Fibroblast of lung (primary cell): ENCODE results near the gene VPS26C. TPM values are rescaled to one million over a fixed set of nuclear protein-coding genes. Genes with fewer than 3 reads are reported as not detected.
"Not testable (repeated sequence)": the region's sequence is repeated elsewhere in the genome, so short reads cannot be mapped to it uniquely, and the experiment has no call there.

Experiments
- DNase-seq, 2 donors: peaks; one replicate each; pipeline versions ENCODE4 v3.0.0 to v3.0.0-alpha.2; 2010; ENCODE audit warnings: low read depth in 2 of 2
- H2AFZ ChIP-seq: 2 replicates; pipeline ENCODE4 v1.5.1; 2012; ENCODE audit warnings: low read length, control low read depth, inconsistent platforms
- H3K27ac ChIP-seq: 2 replicates; pipeline ENCODE4 v1.5.1; 2011; ENCODE audit warnings: low read length, control low read depth; ENCODE audit not compliant: insufficient read depth
- H3K27me3 ChIP-seq: 2 replicates; pipeline ENCODE4 v1.5.1; 2011; ENCODE audit warnings: mild to moderate bottlenecking, low read length; ENCODE audit not compliant: control insufficient read depth, insufficient read depth
- H3K36me3 ChIP-seq: 2 replicates; pipeline ENCODE4 v1.5.1; 2011; ENCODE audit warnings: low read length; ENCODE audit not compliant: control insufficient read depth, insufficient read depth
- H3K4me1 ChIP-seq: 2 replicates; pipeline ENCODE4 v1.5.1; 2011; ENCODE audit warnings: low read length; ENCODE audit not compliant: control insufficient read depth, insufficient read depth; ENCODE audit errors: extremely low read depth
- H3K4me2 ChIP-seq: 2 replicates; pipeline ENCODE4 v1.5.1; 2011; ENCODE audit warnings: low read length, control low read depth; ENCODE audit not compliant: insufficient read depth; ENCODE audit errors: extremely low read depth
- H3K4me3 ChIP-seq, 4 experiments: fragments of 200-600 bp in 1 of 4; sonication (generic) in 1 of 4; replicated peaks in 1 of 4; 2 replicates each; pipeline ENCODE4 v1.5.1; 2011 to 2016; ENCODE audit warnings: low read length in 4 of 4, low read depth in 3 of 4, mild to moderate bottlenecking in 3 of 4, control low read depth in 2 of 4, inconsistent platforms in 1 of 4, mixed read lengths in 1 of 4; ENCODE audit not compliant: insufficient read depth in 1 of 4; ENCODE audit errors: control extremely low read depth in 1 of 4
- H3K79me2 ChIP-seq: 2 replicates; pipeline ENCODE4 v1.5.1; 2012; ENCODE audit warnings: mild to moderate bottlenecking, low read length, inconsistent platforms; ENCODE audit not compliant: control insufficient read depth, insufficient read depth
- H3K9ac ChIP-seq: 2 replicates; pipeline ENCODE4 v1.5.1; 2011; ENCODE audit warnings: mild to moderate bottlenecking, low read length, control low read depth; ENCODE audit not compliant: insufficient read depth
- H3K9me3 ChIP-seq: 2 replicates; pipeline ENCODE4 v1.5.1; 2012; ENCODE audit warnings: low read depth, low read length; ENCODE audit not compliant: control insufficient read depth, insufficient read depth
- H4K20me1 ChIP-seq: 2 replicates; pipeline ENCODE4 v1.5.1; 2011; ENCODE audit warnings: low read length; ENCODE audit not compliant: control insufficient read depth, insufficient read depth; ENCODE audit errors: extremely low read depth
- EZH2 ChIP-seq: IDR thresholded peaks from 2 replicates; pipeline ENCODE4 v1.5.1; 2012; ENCODE audit warnings: low read length, control low read depth, mild to moderate bottlenecking; ENCODE audit errors: missing control alignments
- polyA plus RNA-seq, 2 donors: library from polyadenylated mRNA; depleted of rRNA in 1 of 2; stranded (reverse) in 1 of 2; unstranded in 1 of 2; fragments of >200 nt; gene quantifications; 2 replicates each; pipeline ENCODE4 v1.2.1, GENCODE V29; 2011 to 2012; ENCODE audit warnings: missing spikeins in 1 of 2
- total RNA-seq: library from RNA; depleted of rRNA; stranded (reverse); fragments of >200 nt; gene quantifications from 2 replicates; pipeline ENCODE4 v1.2.1, GENCODE V29; 2014
- TF ChIP-seq, protein P1 (sequence below), 2 donors: IDR thresholded peaks in 1 of 2; conservative IDR thresholded peaks in 1 of 2; 1 replicate in 1 of 2; 2 replicates in 1 of 2; pipeline ENCODE4 v1.5.1; 2011 to 2012; ENCODE audit warnings: low read length in 2 of 2, control low read depth in 1 of 2, inconsistent platforms in 1 of 2, low read depth in 1 of 2, mild to moderate bottlenecking in 1 of 2

The VPS26C gene
- total and polyA plus RNA-seq, 2 donors (not counting 1 experiment from before 2014, with no cell fraction given) = 61.4 to 84.4 TPM

DNA sequence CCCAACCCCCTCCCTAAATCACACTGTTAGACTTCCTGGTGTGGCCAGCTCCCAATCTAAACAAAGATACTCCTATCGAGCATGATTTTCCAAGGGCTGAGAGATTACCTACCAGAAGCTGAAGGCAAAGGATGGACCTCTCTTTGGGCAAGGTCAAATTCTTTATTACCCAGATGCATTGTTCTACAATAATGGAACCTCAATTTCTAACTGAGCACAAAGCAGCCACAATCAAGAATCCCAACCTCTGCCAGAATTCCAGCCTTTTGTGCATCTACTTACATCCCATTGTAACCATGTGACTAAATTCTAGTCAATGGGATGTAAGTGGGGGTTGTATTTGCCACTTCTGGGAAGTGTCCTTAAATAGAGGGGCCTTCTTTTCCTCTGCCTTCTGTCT is 24.9 kb upstream of the VPS26C start:
- Histone ChIP-seq H3K79me2 (no peaks in the 10 kb centered on the region), H3K27me3 (no peaks in the 10 kb centered on the region), H3K9me3 (no peaks in the 10 kb centered on the region), H3K4me1 (no peaks in the 10 kb centered on the region), H3K36me3 (no peaks in the 10 kb centered on the region), H3K9ac (no peak overlapping the region), H3K27ac (no peak overlapping the region), H2AFZ (no peak overlapping the region), H4K20me1 (no peaks in the 10 kb centered on the region), H3K4me3 (no peak overlapping the region), H3K4me2 (no peak overlapping the region)
- no peak for TF ChIP-seq EZH2
- TF ChIP-seq, protein P1, sequence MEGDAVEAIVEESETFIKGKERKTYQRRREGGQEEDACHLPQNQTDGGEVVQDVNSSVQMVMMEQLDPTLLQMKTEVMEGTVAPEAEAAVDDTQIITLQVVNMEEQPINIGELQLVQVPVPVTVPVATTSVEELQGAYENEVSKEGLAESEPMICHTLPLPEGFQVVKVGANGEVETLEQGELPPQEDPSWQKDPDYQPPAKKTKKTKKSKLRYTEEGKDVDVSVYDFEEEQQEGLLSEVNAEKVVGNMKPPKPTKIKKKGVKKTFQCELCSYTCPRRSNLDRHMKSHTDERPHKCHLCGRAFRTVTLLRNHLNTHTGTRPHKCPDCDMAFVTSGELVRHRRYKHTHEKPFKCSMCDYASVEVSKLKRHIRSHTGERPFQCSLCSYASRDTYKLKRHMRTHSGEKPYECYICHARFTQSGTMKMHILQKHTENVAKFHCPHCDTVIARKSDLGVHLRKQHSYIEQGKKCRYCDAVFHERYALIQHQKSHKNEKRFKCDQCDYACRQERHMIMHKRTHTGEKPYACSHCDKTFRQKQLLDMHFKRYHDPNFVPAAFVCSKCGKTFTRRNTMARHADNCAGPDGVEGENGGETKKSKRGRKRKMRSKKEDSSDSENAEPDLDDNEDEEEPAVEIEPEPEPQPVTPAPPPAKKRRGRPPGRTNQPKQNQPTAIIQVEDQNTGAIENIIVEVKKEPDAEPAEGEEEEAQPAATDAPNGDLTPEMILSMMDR (conservative IDR thresholded peaks at IDR 0.05 in 1 of 2, IDR thresholded peaks at IDR 0.05 in 1 of 2; ENCODE audit: low read depth in 1 of 2, low read length in 2 of 2) = no peak
- DNase-seq = no peak

GRCh38 chr21:37283191-37283710 is 16.1 kb upstream of the VPS26C start:
- not testable (repeated sequence) for H4K20me1 ChIP-seq, H3K4me3 ChIP-seq, H3K36me3 ChIP-seq, H3K4me2 ChIP-seq, DNase-seq, H3K27ac ChIP-seq, H3K4me1 ChIP-seq, H3K79me2 ChIP-seq, H2AFZ ChIP-seq, H3K9ac ChIP-seq, H3K27me3 ChIP-seq, H3K9me3 ChIP-seq

DNA sequence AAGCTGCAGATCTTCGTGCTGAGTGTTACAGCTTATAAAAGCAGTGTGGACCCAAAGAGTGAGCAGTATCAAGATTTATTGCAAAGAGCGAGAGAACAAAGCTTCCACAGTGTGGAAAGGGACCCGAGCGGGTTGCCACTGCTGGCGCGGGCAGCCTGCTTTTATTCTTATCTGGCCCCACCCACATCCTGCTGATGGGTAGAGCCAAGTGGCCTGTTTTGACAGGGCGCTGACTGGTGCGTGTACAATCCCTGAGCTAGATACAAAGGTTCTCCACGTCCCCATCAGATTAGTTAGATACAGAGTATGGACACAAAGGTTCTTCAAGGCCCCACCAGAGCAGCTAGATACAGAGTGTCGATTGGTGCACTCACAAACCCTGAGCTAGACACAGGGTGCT is 15.5 kb upstream of the VPS26C start:
- DNase-seq, H3K79me2 ChIP-seq, H2AFZ ChIP-seq, H3K9ac ChIP-seq, H3K27ac ChIP-seq, H3K4me3 ChIP-seq, H4K20me1 ChIP-seq, H3K4me2 ChIP-seq, H3K9me3 ChIP-seq, H3K27me3 ChIP-seq, H3K36me3 ChIP-seq, H3K4me1 ChIP-seq: not testable (repeated sequence)

DNA sequence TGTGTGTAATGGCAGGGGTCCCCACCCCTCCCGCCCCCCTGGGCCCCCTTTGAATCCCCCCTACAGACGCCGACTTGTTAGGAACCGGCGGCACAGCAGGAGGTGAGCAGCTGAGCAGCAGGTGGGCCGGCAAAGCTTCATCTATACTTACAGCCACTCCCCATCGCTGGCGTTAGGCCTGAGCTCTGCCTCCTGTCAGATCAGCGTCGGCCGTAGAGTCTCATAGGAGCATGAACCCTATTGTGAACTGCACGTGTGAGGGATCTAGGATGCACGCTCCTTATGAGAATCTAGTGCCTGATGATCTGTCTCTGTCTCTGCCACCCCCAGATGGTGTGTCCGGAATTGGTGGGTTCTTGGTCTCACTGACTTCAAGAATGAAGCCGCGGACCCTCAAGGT is 14.9 kb upstream of the VPS26C start:
- Histone ChIP-seq H3K9ac (no peak overlapping the region), H3K4me2 (no peak overlapping the region), H3K27me3 (peaks cover 5% of the 10 kb centered on the region), H3K36me3 (no peaks in the 10 kb centered on the region), H3K9me3 (no peaks in the 10 kb centered on the region), H3K4me1 (no peaks in the 10 kb centered on the region), H3K27ac (no peak overlapping the region), H4K20me1 (no peaks in the 10 kb centered on the region), H3K4me3 (no peak overlapping the region), H3K79me2 (no peaks in the 10 kb centered on the region), H2AFZ (no peak overlapping the region)
- no peak for DNase-seq
- TF ChIP-seq, protein P1 (conservative IDR thresholded peaks at IDR 0.05 in 1 of 2, IDR thresholded peaks at IDR 0.05 in 1 of 2; ENCODE audit: low read depth in 1 of 2, low read length in 2 of 2) = no peak
- no peak for TF ChIP-seq EZH2
